Measurements from ENCODE around the gene EHF.

DNA sequence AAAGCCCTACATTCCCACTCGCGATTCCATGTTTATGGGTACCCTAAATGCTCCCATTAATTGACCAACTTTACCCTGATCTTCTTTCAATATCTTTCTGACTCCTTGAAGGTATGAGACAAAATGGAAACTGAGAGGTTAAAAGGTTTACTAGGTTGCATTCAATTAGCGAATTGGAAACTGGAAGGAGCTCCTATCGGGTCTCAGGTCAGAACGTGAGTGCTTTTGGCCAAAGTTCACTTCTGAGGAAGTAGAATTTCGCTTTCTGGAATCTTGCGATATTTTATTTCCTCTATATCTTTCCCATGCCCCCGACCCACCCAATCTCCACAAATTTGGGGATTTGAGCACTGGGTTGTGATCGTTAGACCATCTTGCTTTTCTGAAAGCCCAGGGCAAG lies 2.6 kb downstream of the EHF start:
- TF ChIP-seq, protein P1, sequence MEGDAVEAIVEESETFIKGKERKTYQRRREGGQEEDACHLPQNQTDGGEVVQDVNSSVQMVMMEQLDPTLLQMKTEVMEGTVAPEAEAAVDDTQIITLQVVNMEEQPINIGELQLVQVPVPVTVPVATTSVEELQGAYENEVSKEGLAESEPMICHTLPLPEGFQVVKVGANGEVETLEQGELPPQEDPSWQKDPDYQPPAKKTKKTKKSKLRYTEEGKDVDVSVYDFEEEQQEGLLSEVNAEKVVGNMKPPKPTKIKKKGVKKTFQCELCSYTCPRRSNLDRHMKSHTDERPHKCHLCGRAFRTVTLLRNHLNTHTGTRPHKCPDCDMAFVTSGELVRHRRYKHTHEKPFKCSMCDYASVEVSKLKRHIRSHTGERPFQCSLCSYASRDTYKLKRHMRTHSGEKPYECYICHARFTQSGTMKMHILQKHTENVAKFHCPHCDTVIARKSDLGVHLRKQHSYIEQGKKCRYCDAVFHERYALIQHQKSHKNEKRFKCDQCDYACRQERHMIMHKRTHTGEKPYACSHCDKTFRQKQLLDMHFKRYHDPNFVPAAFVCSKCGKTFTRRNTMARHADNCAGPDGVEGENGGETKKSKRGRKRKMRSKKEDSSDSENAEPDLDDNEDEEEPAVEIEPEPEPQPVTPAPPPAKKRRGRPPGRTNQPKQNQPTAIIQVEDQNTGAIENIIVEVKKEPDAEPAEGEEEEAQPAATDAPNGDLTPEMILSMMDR (conservative IDR thresholded peaks at IDR 0.05) = no peak
- TF ChIP-seq EZH2 (IDR thresholded peaks at IDR 0.05; ENCODE audit: low read depth) = no peak

Data from PC-9 (cell line).